Stomach (tissue), 4 donors: Measurements from ENCODE around the gene ZNHIT3.

Experiments
- POLR2A ChIP-seq, 4 donors: fragments of 450-650 bp; IDR thresholded peaks; one replicate each; pipeline ENCODE4 v1.6.1; 2016; ENCODE audit warnings: antibody characterized with exemption in 4 of 4, control low read depth in 2 of 4, mild to moderate bottlenecking in 1 of 4, moderate library complexity in 1 of 4
- POLR2AphosphoS5 ChIP-seq, 3 donors: sonication (generic); formaldehyde crosslinking; IDR thresholded peaks; one replicate each; pipeline ENCODE4 v1.6.1; 2016; ENCODE audit warnings: antibody characterized with exemption in 3 of 3
- TF ChIP-seq, protein P1 (sequence below), 7 experiments: fragments of 450-650 bp in 4 of 7; fragments of 200-600 bp in 3 of 7; sonication (generic) in 3 of 7; IDR thresholded peaks; one replicate each; pipeline ENCODE4 v1.5.1; 2016 to 2019; ENCODE audit warnings: antibody characterized with exemption in 7 of 7, control low read depth in 2 of 7, mild to moderate bottlenecking in 1 of 7

GRCh38 chr17:36510636-36511035 lies 24.2 kb downstream of the ZNHIT3 start:
- TF ChIP-seq POLR2A (IDR thresholded peaks at IDR 0.05) (no peak), POLR2AphosphoS5 (IDR thresholded peaks at IDR 0.05) (no peak)
- TF ChIP-seq, protein P1, sequence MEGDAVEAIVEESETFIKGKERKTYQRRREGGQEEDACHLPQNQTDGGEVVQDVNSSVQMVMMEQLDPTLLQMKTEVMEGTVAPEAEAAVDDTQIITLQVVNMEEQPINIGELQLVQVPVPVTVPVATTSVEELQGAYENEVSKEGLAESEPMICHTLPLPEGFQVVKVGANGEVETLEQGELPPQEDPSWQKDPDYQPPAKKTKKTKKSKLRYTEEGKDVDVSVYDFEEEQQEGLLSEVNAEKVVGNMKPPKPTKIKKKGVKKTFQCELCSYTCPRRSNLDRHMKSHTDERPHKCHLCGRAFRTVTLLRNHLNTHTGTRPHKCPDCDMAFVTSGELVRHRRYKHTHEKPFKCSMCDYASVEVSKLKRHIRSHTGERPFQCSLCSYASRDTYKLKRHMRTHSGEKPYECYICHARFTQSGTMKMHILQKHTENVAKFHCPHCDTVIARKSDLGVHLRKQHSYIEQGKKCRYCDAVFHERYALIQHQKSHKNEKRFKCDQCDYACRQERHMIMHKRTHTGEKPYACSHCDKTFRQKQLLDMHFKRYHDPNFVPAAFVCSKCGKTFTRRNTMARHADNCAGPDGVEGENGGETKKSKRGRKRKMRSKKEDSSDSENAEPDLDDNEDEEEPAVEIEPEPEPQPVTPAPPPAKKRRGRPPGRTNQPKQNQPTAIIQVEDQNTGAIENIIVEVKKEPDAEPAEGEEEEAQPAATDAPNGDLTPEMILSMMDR (IDR thresholded peaks at IDR 0.05): no peak
